ENCODE results near the gene PAOX. TPM values are rescaled to one million over a fixed set of nuclear protein-coding genes. Genes with fewer than 3 reads are reported as not detected.
A peak's percentile ranks its signal among the peaks of the same experiment; 100 is the strongest.

The PAOX gene
- total RNA-seq, 2 donors from 2014 or later, result 2.4 to 3.5 TPM

DNA sequence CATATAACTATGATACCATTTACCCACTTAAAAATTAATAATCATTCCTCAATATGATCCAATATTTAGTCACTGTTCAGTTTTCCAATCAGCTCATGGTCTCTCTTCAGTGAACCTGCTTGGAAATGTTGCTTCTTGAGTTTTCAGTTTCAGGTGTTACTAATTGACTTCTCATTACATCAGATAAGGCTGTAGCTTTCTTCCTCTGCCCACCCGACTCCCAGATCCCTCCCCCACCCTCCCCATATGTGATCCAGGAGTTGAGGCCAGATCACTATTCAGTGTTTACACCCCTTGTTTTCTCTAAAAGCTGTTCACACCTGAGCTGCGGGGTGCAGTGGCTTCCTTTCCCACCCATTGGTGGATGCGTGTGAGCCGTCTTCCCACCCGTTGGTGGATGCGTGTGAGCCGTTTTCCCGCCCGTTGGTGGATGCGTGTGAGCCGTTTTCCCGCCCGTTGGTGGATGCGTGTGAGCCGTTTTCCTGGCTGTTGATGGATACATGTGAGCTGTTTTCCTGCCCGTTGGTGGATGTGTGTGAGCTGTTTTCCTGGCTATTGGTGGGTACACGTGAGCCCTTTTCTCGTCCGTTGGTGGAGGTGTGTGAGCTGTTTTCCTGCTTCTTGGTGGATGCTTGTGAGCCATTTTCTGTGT, 11.7 kb downstream of the PAOX start:
- no peaks in the 10 kb centered on the region for H3K9me3 ChIP-seq
- H3K4me1 ChIP-seq, result peaks cover 0 to 15% of the 10 kb centered on the region in 2 donors
- no peak overlapping the region for H3K27ac ChIP-seq
- no peaks in the 10 kb centered on the region for H3K27me3 ChIP-seq
- DNase-seq (ENCODE audit: low spot score), result no peak
- no peak overlapping the region for H3K4me3 ChIP-seq
- no peak for TF ChIP-seq CTCF (IDR thresholded peaks at IDR 0.05)
- peaks cover under 1% of the 10 kb centered on the region for H3K36me3 ChIP-seq

- Histone ChIP-seq H3K9me3 (no peaks in the 10 kb centered on the region), H3K4me3 (no peak overlapping the region), H3K4me1 (peaks cover 0 to 19% of the 10 kb centered on the region in 2 donors), H3K36me3 (peaks cover 5% of the 10 kb centered on the region), H3K27me3 (no peaks in the 10 kb centered on the region), H3K27ac (no peak overlapping the region)
- no peak for DNase-seq (ENCODE audit: low spot score)
- no peak for TF ChIP-seq CTCF (IDR thresholded peaks at IDR 0.05)
These were observed 12.2 kb downstream of the PAOX start for GRCh38 chr10:133391249-133391635.

- Histone ChIP-seq H3K27me3 (no peaks in the 10 kb centered on the region), H3K4me3 (no peak overlapping the region), H3K4me1 (peaks cover 0 to 20% of the 10 kb centered on the region in 2 donors), H3K9me3 (no peaks in the 10 kb centered on the region), H3K27ac (no peak overlapping the region), H3K36me3 (peaks cover 11% of the 10 kb centered on the region)
- DNase-seq (ENCODE audit: low spot score), result no peak
- no peak for TF ChIP-seq CTCF (IDR thresholded peaks at IDR 0.05)
These were observed 12.9 kb downstream of the PAOX start for GRCh38 chr10:133391761-133392518.

GRCh38 chr10:133393401-133394063, 14.5 kb downstream of the PAOX start:
- Histone ChIP-seq H3K27ac (peak overlapping the region; percentile 84 to 88), H3K4me1 (peaks cover 0 to 20% of the 10 kb centered on the region in 2 donors), H3K36me3 (peaks cover 23% of the 10 kb centered on the region), H3K27me3 (no peaks in the 10 kb centered on the region), H3K4me3 (peak overlapping the region; percentile 85 to 100), H3K9me3 (no peaks in the 10 kb centered on the region)
- TF ChIP-seq CTCF (IDR thresholded peaks at IDR 0.05), result no peak
- no peak for DNase-seq (ENCODE audit: low spot score)

- DNase-seq (ENCODE audit: low spot score), result peak; percentile 85
- H3K4me3 ChIP-seq, result peak within 1 kb of the TSS; percentile 85 to 100
- peaks cover 29% of the 10 kb centered on the region for H3K36me3 ChIP-seq
- H3K4me1 ChIP-seq, result peaks cover 0 to 20% of the 10 kb centered on the region in 2 donors
- peak within 1 kb of the TSS; percentile 84 to 88 for H3K27ac ChIP-seq
- peak in 1 of 2 donors; percentile 58 for TF ChIP-seq CTCF (IDR thresholded peaks at IDR 0.05)
- no peaks in the 10 kb centered on the region for H3K27me3 ChIP-seq
- H3K9me3 ChIP-seq, result no peaks in the 10 kb centered on the region
These were observed 15.1 kb downstream of the PAOX start, which contains the start of gene MTG1 for GRCh38 chr10:133394064-133394663. Gene MTG1, plus strand, starts transcription at chr10:133394157. Its CDS starts 64 bp downstream, at chr10:133394221.

Measured in right atrium auricular region (tissue), 2 donors.